Stimulated activated naive CD8-positive, alpha-beta T cell treated with anti-CD3 and anti-CD28 coated beads, Interleukin-15, Interleukin-2, amounts not matched to agents 100 ng/mL and 50 ng/mL, for 24 hours (primary cell): Measurements from ENCODE around the gene FANK1.
"Not testable (repeated sequence)": the region's sequence is repeated elsewhere in the genome, so short reads cannot be mapped to it uniquely, and the experiment has no call there.

Experiments used
- H3K27ac Mint-ChIP-seq: one replicate; pipeline ENCODE4 v1.8.0; 2021; ENCODE audit warnings: mild to moderate bottlenecking, mixed read lengths
- H3K27me3 Mint-ChIP-seq: one replicate; pipeline ENCODE4 v1.8.0; 2021; ENCODE audit warnings: mixed read lengths
- H3K36me3 Mint-ChIP-seq: one replicate; pipeline ENCODE4 v1.8.0; 2021; ENCODE audit warnings: low read depth, mixed read lengths
- H3K4me1 Mint-ChIP-seq: one replicate; pipeline ENCODE4 v1.8.0; 2021; ENCODE audit warnings: low read depth, mixed read lengths
- H3K4me3 Mint-ChIP-seq: one replicate; pipeline ENCODE4 v1.8.0; 2021; ENCODE audit warnings: mild to moderate bottlenecking, mixed read lengths
- H3K9me3 Mint-ChIP-seq: one replicate; pipeline ENCODE4 v1.8.0; 2021; ENCODE audit warnings: mixed read lengths

Gene FANK1

GRCh38 chr10:125940515-125940914, 44.2 kb downstream of the FANK1 start:
- Mint-ChIP-seq H3K36me3 (no peaks in the 10 kb centered on the region), H3K4me1 (no peaks in the 10 kb centered on the region), H3K9me3 (peaks cover 13% of the 10 kb centered on the region), H3K27ac (no peak overlapping the region), H3K27me3 (peaks cover 14% of the 10 kb centered on the region), H3K4me3 (no peak overlapping the region)

- Mint-ChIP-seq H3K9me3 (peaks cover 15% of the 10 kb centered on the region), H3K4me1 (no peaks in the 10 kb centered on the region), H3K36me3 (no peaks in the 10 kb centered on the region), H3K27me3 (no peaks in the 10 kb centered on the region), H3K27ac (no peak overlapping the region), H3K4me3 (no peak overlapping the region)
Observed at GRCh38 chr10:125951290-125951689, 54.9 kb downstream of the FANK1 start.

- H3K4me1 Mint-ChIP-seq = no peaks in the 10 kb centered on the region
- no peaks in the 10 kb centered on the region for H3K36me3 Mint-ChIP-seq
- no peak overlapping the region for H3K27ac Mint-ChIP-seq
- peaks cover 19% of the 10 kb centered on the region for H3K9me3 Mint-ChIP-seq
- no peaks in the 10 kb centered on the region for H3K27me3 Mint-ChIP-seq
- no peak overlapping the region for H3K4me3 Mint-ChIP-seq
Observed at GRCh38 chr10:125953778-125954385, 57.5 kb downstream of the FANK1 start.

- Mint-ChIP-seq H3K36me3 (no peaks in the 10 kb centered on the region), H3K27me3 (no peaks in the 10 kb centered on the region), H3K9me3 (peaks cover 19% of the 10 kb centered on the region), H3K4me1 (no peaks in the 10 kb centered on the region), H3K27ac (no peak overlapping the region), H3K4me3 (no peak overlapping the region)
Observed at GRCh38 chr10:125955766-125956165, 59.4 kb downstream of the FANK1 start.

- H3K4me1 Mint-ChIP-seq = no peaks in the 10 kb centered on the region
- peaks cover 4% of the 10 kb centered on the region for H3K9me3 Mint-ChIP-seq
- no peaks in the 10 kb centered on the region for H3K36me3 Mint-ChIP-seq
- no peak overlapping the region for H3K27ac Mint-ChIP-seq
- no peak overlapping the region for H3K4me3 Mint-ChIP-seq
- peaks cover 7% of the 10 kb centered on the region for H3K27me3 Mint-ChIP-seq
Observed at GRCh38 chr10:125961743-125962142, 65.4 kb downstream of the FANK1 start.

- H3K36me3 Mint-ChIP-seq = no peaks in the 10 kb centered on the region
- H3K27ac Mint-ChIP-seq = no peak overlapping the region
- no peaks in the 10 kb centered on the region for H3K4me1 Mint-ChIP-seq
- peaks cover under 1% of the 10 kb centered on the region for H3K9me3 Mint-ChIP-seq
- no peak overlapping the region for H3K4me3 Mint-ChIP-seq
- H3K27me3 Mint-ChIP-seq = peaks cover 7% of the 10 kb centered on the region
Observed at GRCh38 chr10:125962200-125962599, 65.8 kb downstream of the FANK1 start.

- Mint-ChIP-seq H3K4me1 (no peaks in the 10 kb centered on the region), H3K27me3 (peaks cover 7% of the 10 kb centered on the region), H3K27ac (no peak overlapping the region), H3K9me3 (no peaks in the 10 kb centered on the region), H3K36me3 (no peaks in the 10 kb centered on the region), H3K4me3 (no peak overlapping the region)
Observed at GRCh38 chr10:125964558-125964957, 68.2 kb downstream of the FANK1 start.

- Mint-ChIP-seq H3K4me3 (no peak overlapping the region), H3K27ac (no peak overlapping the region), H3K9me3 (no peaks in the 10 kb centered on the region), H3K27me3 (peaks cover 7% of the 10 kb centered on the region), H3K4me1 (no peaks in the 10 kb centered on the region), H3K36me3 (no peaks in the 10 kb centered on the region)
Observed at GRCh38 chr10:125967533-125967932, 71.2 kb downstream of the FANK1 start.

GRCh38 chr10:125970077-125970630, 73.8 kb downstream of the FANK1 start:
- not testable (repeated sequence) for H3K27me3 Mint-ChIP-seq, H3K4me1 Mint-ChIP-seq

GRCh38 chr10:125976960-125977605, 80.7 kb downstream of the FANK1 start:
- peaks cover 7% of the 10 kb centered on the region for H3K27me3 Mint-ChIP-seq
- no peaks in the 10 kb centered on the region for H3K36me3 Mint-ChIP-seq
- no peaks in the 10 kb centered on the region for H3K4me1 Mint-ChIP-seq
- H3K9me3 Mint-ChIP-seq = peaks cover 3% of the 10 kb centered on the region
- H3K4me3 Mint-ChIP-seq = no peak overlapping the region
- H3K27ac Mint-ChIP-seq = no peak overlapping the region

More at GRCh38 chr10:125970077-125970630, 73.8 kb downstream of the FANK1 start:
- H3K36me3 Mint-ChIP-seq, H3K4me3 Mint-ChIP-seq, H3K27ac Mint-ChIP-seq, H3K9me3 Mint-ChIP-seq: not testable (repeated sequence)

- H3K9me3 Mint-ChIP-seq = no peaks in the 10 kb centered on the region
- H3K36me3 Mint-ChIP-seq = no peaks in the 10 kb centered on the region
- H3K4me1 Mint-ChIP-seq = no peaks in the 10 kb centered on the region
- H3K4me3 Mint-ChIP-seq = no peak overlapping the region
- no peak overlapping the region for H3K27ac Mint-ChIP-seq
- H3K27me3 Mint-ChIP-seq = peaks cover 5% of the 10 kb centered on the region
Observed at GRCh38 chr10:125979976-125980375, 83.6 kb downstream of the FANK1 start.

- H3K36me3 Mint-ChIP-seq = no peaks in the 10 kb centered on the region
- H3K27me3 Mint-ChIP-seq = peaks cover 4% of the 10 kb centered on the region
- H3K4me3 Mint-ChIP-seq = no peak overlapping the region
- H3K9me3 Mint-ChIP-seq = no peaks in the 10 kb centered on the region
- no peaks in the 10 kb centered on the region for H3K4me1 Mint-ChIP-seq
- no peak overlapping the region for H3K27ac Mint-ChIP-seq
Observed at GRCh38 chr10:125980521-125981035, 84.2 kb downstream of the FANK1 start.

- Mint-ChIP-seq H3K4me3 (no peak overlapping the region), H3K36me3 (no peaks in the 10 kb centered on the region), H3K27ac (no peak overlapping the region), H3K9me3 (no peaks in the 10 kb centered on the region), H3K4me1 (no peaks in the 10 kb centered on the region), H3K27me3 (no peaks in the 10 kb centered on the region)
Observed at GRCh38 chr10:125982260-125982948, 86.0 kb downstream of the FANK1 start.

- no peaks in the 10 kb centered on the region for H3K27me3 Mint-ChIP-seq
- H3K4me1 Mint-ChIP-seq = no peaks in the 10 kb centered on the region
- H3K36me3 Mint-ChIP-seq = no peaks in the 10 kb centered on the region
- H3K4me3 Mint-ChIP-seq = no peak overlapping the region
- no peak overlapping the region for H3K27ac Mint-ChIP-seq
- H3K9me3 Mint-ChIP-seq = no peaks in the 10 kb centered on the region
Observed at GRCh38 chr10:125983161-125983560, 86.8 kb downstream of the FANK1 start.

GRCh38 chr10:125983656-125984055, 87.3 kb downstream of the FANK1 start:
- H3K27ac Mint-ChIP-seq = no peak overlapping the region
- H3K36me3 Mint-ChIP-seq = no peaks in the 10 kb centered on the region
- H3K4me3 Mint-ChIP-seq = no peak overlapping the region
- no peaks in the 10 kb centered on the region for H3K9me3 Mint-ChIP-seq
- H3K4me1 Mint-ChIP-seq = no peaks in the 10 kb centered on the region
- H3K27me3 Mint-ChIP-seq = no peaks in the 10 kb centered on the region
